Fibroblast of skin of scalp (primary cell): ENCODE data around the gene GRAP.

Source experiments
- DNase-seq: peaks from one replicate; pipeline ENCODE4 v3.0.0-alpha.2; 2013

GRAP gene

DNA sequence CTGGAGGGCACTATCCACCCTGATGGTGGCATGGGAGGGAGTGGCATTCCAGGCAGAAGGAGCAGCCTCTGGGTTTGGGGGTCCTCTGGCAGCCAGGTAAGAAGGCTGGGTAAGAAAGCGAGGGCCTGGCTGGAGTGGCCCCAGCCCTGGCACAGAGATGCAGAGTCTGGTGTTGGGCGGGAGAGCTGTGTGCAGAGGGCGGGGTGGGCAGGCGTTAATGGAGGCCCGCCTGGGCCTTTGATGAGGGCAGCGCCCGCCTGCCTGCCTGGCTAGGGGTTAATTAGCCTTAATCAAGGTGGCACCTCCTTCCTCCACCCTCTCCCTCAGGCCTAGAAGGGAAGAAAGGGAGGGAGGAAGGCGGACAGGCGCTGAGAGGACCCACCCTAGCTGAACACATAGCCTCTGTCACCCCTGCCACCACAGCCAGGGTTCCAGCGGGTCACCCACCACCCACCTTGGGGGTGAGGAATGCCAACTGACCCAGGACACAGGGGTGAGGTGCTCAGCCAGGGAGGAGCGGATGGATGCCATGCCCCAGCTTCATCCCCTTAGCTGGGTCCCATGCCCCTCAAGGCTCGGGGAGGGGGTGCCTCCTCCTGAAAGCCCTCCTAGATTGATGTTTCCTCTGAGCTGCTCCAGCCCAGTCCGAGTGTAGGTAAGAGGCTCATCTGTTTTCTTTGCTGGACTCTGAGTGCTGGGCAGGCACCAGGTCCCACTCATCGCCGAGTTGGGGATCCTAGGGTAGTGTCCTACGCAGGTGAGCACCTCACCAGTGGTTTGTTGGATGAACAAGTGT lies 28.8 kb downstream of the GRAP start:
- no peak for DNase-seq

DNA sequence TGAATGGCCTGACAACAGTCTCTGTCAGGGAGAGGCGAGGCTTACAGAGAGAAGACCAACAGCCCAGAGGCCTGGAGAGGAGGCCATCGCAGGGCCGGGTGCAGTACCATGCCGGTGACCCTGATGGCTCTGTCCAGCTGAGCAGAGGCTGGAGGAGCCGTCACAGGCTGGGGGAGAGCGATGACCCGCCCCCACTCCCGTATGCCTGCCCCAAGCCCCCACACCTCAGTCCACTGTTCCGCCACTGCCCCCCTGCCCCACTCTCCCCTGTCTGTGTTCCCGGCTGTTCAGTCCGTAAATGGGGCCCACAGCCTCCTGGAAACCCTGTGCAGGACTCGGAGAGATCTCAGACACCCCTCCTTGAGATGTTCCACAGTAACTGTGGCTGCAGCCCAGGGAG lies 29.4 kb downstream of the GRAP start:
- DNase-seq, result no peak

DNA sequence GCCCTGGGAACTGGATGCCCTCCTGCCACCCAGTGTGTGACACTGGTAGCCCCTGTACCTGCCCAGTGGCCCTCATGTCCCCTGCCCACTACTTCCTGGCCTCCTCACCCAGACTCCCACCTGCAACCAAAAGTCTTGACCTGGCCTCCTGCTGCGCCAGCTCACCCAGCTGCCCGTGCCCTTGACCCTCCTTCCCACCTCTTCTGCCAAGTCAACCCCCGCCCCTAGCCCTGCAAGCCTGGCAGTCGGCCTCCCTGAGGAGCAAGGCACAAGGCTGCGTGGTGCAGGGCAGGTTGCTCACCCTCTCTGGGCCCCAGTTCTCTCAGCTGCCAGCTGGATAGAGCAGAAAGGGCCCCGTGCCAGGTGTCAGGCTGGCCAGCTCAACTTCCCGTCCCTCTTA lies 29.9 kb downstream of the GRAP start:
- DNase-seq, result no peak

DNA sequence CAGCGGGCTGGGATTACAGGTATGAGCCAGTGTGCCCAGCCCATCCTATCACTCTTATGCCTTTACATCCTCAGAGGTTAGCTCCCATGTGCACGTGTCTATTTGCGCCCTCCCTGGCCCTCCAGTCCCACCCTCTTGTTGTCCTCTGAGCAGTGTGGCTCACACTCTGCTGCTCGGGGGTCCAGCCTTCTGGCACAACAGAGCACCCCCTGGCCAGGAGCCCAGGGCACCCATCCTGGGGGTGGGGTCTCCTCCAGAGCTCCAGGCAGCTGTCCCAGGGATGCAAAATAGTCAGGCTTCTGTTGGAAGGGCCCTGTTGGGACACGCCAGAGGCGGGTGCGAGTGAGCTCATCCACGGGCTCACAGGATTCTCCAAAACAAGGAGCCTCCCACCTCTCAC lies 30.5 kb downstream of the GRAP start:
- DNase-seq, result no peak

DNA sequence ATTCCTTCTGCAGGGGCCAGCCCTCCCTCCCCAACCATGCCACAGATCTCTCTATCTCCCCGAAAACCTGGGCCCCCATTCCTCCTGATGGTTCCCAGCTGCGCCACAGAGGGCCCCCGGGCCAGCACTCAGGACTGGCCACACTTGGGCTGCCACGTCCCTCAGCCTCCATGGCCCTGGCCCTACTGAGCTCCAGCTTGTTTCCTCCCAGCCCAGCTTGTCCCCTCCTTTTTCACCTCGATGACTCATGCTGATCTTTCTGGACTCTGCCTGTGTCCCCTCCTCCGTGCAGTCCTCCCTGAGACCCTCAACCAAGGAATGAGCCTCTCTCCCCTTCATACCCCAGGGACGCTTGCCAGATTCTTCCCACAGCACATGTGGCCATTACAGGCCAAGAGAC lies 31.3 kb downstream of the GRAP start:
- no peak for DNase-seq

DNA sequence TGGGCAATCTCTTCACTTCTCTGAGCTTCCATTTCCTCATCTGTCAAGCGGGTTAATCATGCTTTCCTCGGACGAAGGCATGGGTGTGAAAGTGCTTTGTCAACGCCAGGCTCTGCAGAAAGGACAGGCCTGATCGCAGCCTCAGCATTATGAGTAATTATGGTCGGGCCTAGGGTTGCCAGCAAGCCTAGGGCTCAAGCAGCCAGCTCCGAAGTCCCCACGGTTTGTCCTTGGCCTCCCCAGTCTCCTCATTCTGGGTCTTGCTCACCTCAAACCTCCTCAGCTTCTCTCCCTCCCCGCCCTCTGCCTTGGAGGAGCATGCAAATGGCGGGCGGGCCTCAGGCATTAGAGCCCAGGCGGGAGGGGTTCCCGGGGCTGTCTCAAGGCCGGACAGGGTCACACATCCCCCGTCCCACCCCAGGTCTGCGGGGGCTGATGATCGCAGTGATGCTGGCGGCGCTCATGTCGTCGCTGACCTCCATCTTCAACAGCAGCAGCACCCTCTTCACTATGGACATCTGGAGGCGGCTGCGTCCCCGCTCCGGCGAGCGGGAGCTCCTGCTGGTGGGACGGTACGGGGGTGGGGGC lies 32.0 kb downstream of the GRAP start:
- DNase-seq, result no peak

DNA sequence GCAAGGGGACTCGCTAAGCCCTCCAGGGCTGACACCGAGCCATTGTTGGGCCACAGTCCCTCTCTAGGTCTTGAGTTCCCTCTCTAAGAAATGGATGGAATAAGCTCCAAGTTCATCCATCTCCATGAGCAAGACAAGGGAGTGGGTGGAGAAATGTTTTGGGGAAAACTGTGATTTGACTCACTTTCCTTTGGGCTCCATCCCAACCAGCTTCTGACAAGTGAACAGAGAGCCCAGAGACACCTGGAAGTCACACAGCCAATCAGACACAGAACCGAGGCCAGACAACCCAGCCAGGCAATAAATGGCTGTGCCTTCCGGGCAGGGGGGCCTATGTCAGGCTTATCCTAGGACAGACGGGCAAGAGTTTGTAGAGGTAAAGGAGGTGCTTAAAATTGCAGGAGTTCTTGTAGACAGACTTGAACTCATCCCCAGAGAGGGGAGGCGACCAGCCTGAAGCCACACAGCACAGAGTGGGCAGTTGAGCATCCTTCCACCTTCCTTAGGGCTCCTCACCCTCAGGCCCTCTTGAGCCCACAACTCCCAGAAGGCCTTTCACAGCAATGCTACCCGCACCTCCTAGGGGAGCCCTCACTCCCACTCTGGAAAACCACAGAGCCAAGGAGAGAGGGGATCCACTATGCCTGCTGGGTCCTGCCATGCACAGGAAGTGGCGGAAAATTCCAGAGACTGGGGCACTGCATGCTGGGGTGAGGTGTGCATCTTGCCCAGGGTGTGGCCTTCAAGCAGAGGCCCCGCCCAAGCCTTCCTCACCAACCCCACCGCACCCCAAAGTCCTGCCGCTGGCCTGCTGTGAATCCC lies 32.7 kb downstream of the GRAP start:
- no peak for DNase-seq

DNA sequence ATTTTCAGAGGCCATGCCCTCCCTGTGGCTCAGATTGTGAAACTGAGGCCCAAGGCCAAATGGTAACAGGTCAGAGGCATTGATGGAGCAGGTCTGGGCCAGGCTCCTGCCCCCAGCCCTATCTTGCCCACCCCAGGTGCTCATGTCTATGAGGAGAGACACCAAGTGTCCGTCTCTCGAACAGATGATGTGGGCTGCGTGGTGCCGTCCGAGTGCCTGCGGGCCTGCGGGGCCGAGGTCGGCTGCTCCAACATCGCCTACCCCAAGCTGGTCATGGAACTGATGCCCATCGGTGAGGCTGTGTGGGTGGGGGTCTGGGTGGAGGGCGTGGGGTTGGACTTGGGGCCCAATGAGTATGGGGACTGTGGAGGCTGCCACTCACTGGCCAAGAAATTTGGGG lies 33.5 kb downstream of the GRAP start:
- DNase-seq, result no peak

DNA sequence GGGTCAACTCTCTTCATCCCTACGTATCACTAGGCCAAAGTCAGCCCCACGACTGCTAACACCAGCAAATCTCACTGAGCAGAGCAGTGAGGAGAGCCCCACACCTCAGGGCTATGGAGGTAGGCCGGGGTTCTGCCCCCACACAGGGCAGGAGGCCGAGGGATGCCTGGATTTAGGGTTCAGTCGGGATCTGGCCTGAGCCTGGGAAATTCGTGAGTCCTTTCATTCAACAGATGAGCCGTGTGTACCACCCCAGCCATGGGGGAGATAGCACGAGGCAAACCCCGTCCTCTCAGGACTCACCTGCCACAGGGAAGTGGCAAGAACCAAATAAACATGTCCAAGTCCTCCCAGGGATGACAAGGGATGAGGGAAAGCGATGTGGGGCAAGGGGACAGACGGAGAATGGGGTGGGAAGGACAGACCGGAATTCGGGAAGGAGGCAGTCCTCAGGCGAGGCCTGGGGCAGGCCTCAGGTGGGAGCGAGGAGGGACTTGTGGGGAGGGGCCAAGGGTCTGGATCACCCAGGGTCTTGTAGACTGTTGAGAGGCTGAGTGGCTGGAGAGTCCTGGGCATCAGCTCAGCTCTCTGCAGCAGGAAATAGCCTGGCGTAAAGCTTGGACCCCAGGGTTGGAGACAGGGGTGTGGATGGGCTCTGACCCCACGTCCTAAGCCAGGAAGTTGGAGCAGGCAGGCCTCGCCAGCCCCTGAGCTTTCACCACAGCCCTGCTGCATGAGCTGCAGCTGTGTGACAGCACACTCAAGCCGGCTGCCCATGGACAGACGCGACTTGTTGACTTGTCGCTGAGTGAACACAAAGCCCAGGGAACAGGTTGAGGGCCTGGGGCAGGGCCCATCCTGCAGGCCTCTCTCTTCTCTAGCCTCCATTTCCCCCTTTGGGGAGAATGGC lies 34.3 kb downstream of the GRAP start:
- DNase-seq, result no peak

DNA sequence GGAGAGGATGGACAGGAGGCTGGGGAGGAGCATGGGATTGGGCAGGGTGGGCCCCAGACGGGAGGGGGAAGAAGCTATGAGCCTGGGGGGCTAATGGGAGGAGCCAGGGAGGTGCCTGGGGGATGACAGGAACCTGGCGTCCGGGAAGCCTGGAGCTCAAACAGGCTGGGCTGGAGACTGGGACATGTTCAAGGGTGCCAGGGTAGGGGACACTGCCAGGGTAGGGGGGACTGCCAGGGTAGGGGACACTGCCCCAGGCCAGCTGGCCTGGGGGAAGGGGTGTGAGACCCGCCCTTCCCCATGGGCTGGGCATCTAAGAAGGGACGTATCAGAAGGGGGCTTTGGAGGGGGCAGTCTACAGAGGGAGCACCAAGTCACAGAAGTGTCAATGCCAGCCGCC lies 35.2 kb downstream of the GRAP start:
- no peak for DNase-seq

DNA sequence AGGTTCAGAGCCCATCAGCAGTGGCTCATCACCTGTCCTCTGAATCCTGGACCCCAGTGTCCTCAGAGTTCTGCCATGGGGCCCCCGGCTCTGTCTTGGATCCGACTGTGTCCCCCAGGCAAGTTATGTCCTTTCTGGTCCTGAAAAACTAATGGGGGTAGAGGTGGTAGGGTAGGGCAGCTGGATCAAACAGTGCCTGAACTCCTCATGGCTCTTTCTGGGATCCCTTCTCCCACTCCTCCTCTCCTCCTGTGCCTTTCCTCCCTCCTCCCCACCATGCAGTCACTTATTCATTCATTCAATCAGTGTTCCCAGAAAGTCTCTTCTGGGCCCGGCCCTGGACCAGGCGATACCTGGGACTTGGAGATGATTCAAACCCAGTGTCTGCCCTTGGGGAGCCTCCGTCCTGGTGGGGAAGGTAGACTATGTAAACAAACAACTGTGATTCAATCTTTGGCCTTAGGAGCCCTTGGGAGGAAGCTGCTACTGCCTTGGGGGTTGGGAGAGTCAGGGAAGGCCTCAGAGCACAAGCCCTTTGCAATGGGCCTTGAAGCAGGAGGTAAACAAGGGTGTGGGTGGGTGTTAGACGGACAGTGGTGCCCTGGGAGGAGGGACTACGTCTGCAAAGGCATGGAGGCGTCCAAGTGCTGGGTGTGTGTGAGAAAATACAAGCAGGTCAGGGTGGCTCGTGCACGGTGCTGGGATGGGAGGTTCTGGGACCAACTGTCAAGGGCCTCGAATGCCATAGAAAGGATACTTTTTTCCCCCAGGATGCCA lies 35.8 kb downstream of the GRAP start:
- DNase-seq, result no peak

DNA sequence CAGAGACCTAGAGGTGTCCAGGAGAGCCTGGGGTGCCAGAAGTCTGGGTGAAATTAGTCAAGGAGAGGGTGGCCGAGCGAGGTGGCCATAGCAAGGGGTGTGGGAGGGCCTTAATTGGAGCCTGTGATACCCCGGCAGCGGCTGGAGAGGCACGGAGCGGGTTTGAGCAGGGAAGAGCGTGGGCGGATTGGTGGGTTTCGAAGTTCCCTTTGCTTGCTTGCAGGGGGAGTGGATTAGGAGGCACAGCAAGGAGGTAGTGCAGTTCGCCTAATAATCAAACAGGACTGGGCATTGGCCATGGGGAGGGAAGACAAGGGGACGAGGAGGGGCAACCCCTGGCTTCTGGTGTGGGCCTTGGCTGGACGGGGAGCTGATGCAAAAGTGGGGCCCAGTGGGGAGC lies 36.8 kb downstream of the GRAP start:
- DNase-seq, result no peak

DNA sequence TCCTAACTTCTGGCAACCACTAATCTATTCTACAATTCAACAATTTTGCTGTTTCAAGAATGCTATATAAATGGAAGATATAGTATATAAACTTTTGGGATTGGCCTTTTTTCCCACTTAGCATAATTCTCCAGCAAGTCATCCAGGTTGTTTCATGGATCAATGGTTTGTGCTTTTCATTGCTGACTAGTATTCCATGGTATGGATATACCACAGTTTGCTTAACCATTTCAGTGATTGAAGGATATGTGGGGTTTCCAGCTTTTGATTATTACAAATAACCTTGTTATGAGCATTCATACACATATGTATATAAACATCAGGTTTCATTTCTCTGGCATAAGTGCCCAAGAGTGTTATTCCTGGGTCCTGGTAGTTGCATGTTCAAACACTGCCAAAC lies 40.1 kb downstream of the GRAP start:
- DNase-seq, result no peak

DNA sequence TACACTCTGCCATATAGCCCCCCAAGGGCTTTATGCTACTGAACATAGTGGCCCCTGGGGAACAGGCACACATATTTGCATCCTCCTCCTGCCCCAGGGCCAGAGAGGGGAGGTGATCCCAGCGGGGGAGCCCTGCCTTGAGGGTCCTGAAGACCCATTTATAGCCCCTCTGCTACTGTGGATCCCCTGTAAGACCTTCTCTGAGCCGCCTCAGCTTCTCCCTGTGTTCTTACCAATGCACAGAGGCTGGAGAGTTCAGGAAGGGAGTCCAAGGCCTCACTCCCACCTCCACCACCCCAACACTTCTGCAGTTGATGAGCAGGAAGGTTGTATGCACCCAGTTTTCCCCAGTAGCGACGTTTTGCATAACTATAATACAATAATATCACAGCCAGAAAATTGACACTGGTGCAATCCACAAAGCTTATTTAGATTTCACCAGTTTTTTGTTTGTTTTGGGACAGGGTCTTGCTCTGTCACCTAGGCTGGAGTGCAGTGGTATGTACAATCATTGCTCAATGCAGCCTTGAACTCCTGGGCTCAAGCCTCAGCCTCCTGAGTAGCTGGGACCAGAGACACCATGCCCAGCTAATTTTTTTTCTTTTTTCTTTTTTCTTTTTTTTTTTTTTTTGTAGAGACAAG lies 40.8 kb downstream of the GRAP start:
- no peak for DNase-seq

DNA sequence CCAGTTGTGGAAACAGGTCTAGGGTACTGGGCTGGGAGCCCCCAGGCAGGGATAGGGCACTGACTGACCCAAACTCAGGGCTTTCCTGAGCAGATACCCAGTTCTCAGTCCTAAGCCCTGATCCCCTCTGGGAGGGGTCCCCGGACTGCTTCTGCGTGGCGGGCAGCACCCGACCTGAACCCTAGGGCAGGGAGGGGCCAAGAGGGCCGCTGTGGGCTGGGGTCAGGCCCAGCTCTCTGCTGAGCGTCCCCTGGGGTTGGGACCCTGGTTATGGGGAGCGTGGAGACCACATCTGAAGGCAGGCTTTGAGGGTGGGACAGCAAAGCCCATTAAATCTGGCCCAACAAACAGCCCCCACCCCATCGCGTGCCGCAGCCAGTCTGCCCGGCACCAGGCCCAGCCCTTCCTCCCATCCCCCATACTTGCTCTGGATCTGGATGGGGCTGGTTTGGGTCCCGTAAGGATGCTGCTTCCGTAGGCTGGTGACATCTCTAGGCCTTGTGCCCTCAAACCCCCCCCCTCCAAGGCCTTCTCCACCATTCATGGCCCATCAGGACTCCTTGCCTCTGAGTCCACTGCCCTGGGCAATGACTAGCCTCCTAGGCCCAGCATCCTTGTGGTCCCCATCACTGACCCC lies 41.5 kb downstream of the GRAP start:
- no peak for DNase-seq

DNA sequence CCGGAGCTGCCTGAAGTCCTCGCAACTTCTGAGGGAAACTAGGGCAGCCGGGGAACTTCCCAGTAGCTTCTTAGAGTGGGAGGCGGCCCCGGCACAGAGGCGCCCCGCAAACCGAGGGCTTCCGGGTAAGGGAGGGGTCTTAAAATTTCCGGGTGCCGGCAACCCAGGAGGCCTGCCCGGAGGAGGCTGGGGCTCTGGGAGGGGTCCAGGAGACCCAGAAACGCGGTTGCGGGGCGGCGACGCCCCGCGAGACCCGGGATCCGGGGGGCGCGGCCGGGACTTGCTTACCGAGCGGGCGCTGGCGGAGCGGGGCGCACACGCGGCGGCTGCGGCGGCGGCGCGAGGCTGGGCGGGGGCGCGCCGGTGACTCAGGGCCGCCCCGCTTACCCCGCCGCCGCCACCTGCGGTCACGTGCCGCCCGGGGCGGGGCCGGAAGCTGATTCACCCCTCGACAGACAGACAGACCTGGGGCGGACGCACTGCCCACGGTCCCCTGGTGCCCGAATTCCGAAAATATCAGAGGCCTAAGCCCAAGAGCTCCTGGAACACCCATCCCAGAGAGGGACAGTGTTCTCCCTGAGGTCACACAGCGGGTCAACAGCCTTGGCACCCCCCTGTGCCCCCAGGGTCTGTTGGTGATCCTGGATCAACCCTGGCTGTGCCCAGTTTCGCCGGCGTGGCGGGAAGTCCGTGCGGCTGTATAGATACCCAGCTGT lies 42.2 kb downstream of the GRAP start, which contains the start of gene FAM83G:
Gene FAM83G (minus strand): TSS at position 344 of the 716 bp plus-strand sequence. CDS start 723 bp downstream, outside the sequence.
- DNase-seq, result peak; percentile 57

DNA sequence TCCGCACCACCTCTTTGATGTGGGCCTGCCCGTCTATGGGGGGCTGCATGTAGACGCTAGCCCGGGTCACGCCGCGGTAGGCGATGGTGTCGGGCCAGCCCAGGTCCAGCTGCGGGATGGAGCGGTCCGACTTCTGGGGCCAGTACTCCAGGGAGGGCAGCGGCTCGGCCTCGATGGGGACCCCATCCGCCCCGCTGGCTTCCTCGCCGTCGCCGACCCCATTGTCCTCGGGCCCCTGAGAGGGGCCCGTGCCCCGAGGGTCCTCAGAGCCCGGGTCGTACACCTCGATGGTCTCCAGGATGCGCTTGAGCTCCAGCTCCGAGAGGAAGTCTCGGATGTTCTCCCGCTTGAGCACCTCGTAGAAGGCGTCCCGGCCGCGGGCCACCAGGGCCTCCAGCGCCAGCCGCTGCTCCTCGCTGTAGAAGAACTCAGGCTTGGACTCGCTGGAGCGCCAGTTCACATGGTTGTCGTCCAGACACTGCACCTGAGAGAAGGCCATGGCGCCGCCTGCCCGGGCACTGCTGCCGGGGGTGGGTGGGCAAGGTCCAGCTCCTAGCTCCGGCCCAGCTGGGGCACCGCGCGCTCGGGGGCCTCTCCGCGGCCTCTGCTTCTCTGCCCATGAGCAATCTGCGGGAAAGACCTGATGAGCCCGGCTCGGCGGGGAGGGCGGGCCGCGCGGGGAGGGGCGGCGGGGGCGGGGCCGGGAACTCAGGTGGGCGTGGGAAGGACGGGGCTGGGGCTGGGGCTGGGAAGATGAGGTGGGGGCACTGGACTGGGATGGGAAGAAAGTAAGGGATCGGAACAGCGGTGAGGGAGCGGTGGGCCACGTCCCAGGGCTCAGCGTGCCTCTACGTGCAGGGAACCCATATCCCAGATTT lies 43.0 kb downstream of the GRAP start:
- peak; percentile 32 for DNase-seq

DNA sequence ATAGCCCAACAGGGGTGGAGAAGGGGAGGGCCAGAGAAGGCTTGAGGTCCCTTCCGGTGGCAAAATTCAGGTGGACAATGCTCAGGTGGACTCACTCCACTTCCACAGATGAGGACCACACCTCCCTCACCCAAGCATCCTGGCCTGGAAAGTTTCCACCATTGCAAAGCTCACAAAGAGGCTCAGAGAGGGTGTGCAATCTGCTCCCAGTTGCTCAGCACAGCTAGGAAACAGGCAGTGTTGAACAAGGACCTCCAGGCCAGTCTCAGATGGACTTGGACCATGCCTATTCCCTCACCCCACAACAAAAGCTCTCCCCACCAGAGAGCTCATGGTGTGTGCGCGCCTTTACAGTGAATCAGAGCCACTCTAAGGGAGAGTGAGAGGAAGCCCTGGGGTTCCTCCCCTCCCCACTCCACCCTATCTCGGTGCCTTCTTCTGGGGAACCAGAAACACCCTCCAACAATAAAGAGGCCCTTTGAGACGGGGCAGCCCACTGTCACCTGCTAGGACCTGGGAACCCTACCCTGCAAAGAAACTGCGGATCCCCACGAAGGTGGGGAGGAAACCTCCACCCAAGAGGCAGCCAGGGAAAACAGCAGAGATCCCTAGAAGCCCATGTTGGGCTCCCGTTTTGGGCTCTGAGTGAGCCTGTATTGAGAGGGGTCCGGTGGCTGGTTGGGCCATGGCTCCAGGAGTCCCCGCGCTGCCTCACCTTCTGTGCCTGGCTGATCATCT lies 43.8 kb downstream of the GRAP start:
- peak; percentile 48 for DNase-seq
